ENCODE results near the gene RPL36A.

Gene RPL36A

GRCh38 chrX:101430457-101431078, 39.8 kb downstream of the RPL36A start:
- H3K9me3 ChIP-seq (ENCODE audit: insufficient read depth, low read depth, low read length) = no peaks in the 10 kb centered on the region
- no peaks in the 10 kb centered on the region for H4K20me1 ChIP-seq (ENCODE audit: insufficient read depth, low read length, poor library complexity, severe bottlenecking)
- TF ChIP-seq EZH2phosphoT487 (IDR thresholded peaks at IDR 0.05; ENCODE audit: borderline replicate concordance) = no peak
- no peak overlapping the region for H3K4me2 ChIP-seq (ENCODE audit: low read depth, low read length, poor library complexity, severe bottlenecking)
- no peaks in the 10 kb centered on the region for H3K27me3 ChIP-seq (ENCODE audit: insufficient read depth, low read length, poor library complexity, severe bottlenecking)
- no peaks in the 10 kb centered on the region for H3K4me1 ChIP-seq (ENCODE audit: insufficient read depth, low read length, poor library complexity, severe bottlenecking)
- H3K4me3 ChIP-seq (ENCODE audit: low read length, poor library complexity, severe bottlenecking) = no peak overlapping the region
- H2AFZ ChIP-seq (ENCODE audit: low read length) = no peak overlapping the region
- H3F3A ChIP-seq (ENCODE audit: low read depth) = no peaks in the 10 kb centered on the region
- H3K79me2 ChIP-seq (ENCODE audit: insufficient read depth, low read length) = no peaks in the 10 kb centered on the region
- no peak overlapping the region for H3K9ac ChIP-seq (ENCODE audit: low read depth, low read length, poor library complexity, severe bottlenecking)
- H3K36me3 ChIP-seq (ENCODE audit: insufficient read depth, low read length) = no peaks in the 10 kb centered on the region
- H3K9me2 ChIP-seq (replicated peaks; ENCODE audit: low read depth, low read length) = no peaks in the 10 kb centered on the region

GRCh38 chrX:101442085-101442484, 51.3 kb downstream of the RPL36A start:
- Histone ChIP-seq H4K20me1 (ENCODE audit: insufficient read depth, low read length, poor library complexity, severe bottlenecking) (no peaks in the 10 kb centered on the region), H3K4me1 (ENCODE audit: insufficient read depth, low read length, poor library complexity, severe bottlenecking) (no peaks in the 10 kb centered on the region)

More at GRCh38 chrX:101442085-101442484, 51.3 kb downstream of the RPL36A start:
- TF ChIP-seq EZH2phosphoT487 (IDR thresholded peaks at IDR 0.05; ENCODE audit: borderline replicate concordance) (no peak), CTCF (conservative IDR thresholded peaks at IDR 0.05; ENCODE audit: low read length) (no peak)
- Histone ChIP-seq H3K9me2 (replicated peaks; ENCODE audit: low read depth, low read length) (no peaks in the 10 kb centered on the region), H3K4me3 (ENCODE audit: low read length, poor library complexity, severe bottlenecking) (no peak overlapping the region), H3K9me3 (ENCODE audit: insufficient read depth, low read depth, low read length) (no peaks in the 10 kb centered on the region), H3K36me3 (ENCODE audit: insufficient read depth, low read length) (no peaks in the 10 kb centered on the region), H3F3A (ENCODE audit: low read depth) (no peaks in the 10 kb centered on the region), H3K4me2 (ENCODE audit: low read depth, low read length, poor library complexity, severe bottlenecking) (no peak overlapping the region), H2AFZ (ENCODE audit: low read length) (no peak overlapping the region), H3K27me3 (ENCODE audit: insufficient read depth, low read length, poor library complexity, severe bottlenecking) (no peaks in the 10 kb centered on the region), H3K79me2 (ENCODE audit: insufficient read depth, low read length) (no peaks in the 10 kb centered on the region), H3K9ac (ENCODE audit: low read depth, low read length, poor library complexity, severe bottlenecking) (no peak overlapping the region)
